HS-27A (cell line): Measurements from ENCODE around the gene KCNC4.

ENCODE experiments used
- DNase-seq: peaks from one replicate; pipeline ENCODE4 v3.0.0-alpha.2; 2012; ENCODE audit warnings: low read depth, missing footprints

The KCNC4 gene

DNA sequence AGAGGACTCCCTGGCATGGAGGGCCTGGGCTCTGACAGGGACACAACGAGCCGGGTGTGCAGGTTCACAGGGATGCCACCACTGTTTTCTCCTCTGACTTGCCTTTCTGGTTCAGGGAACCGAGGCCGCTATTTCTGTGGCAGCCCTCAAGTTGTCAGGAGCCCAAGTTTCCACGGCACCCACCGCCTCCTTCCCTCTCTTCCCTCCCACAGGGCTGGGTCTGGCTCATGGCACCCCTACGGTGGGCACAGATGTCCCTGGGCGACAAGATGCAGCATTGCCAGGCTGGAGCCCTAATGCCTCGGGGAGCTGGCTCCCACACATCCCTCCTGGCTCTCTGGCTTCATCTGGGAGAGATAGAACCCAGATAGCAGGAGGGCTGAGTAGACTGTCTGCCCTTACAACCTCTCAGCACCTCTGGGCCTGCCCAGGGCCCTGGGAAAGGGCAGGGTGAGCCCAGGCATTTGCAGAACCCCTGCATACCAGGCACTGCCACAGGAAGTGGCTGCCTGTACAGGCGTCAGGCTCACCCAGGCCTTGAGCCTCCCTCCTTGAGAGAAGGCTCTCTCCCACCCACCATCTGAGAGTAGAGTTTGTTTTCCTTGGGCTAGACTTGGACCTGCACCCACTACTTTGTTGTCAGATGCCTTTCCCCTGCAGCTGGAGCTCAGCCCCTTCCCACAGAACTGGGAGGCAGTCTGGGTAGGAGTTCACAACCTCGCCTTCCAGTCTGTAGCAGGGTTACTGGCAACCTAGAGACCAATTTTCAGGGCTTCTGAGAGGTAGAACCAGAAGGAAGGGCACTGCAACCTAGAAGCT, 20.5 kb downstream of the KCNC4 start:
- DNase-seq, result no peak

GRCh38 chr1:110233861-110234260, 23.7 kb downstream of the KCNC4 start:
- no peak for DNase-seq

DNA sequence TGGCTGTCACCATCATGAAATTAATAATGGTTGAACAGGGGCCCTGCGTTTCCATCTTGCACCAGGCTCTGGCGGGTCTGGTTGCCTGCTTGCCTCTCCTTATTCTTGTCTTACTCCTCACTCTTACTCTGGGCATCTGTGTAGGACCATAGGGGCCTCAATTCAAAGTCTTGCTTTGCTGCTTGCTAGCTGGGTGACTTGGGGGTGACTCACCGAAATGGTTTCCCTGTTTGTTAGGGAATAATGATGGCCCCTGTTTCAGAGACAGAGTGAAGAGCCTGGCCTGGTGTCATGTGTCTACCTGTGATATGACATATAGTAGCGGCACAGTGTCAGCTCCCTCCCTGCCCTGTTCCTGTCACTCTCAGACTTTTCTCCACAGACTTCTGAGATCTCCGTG, 24.6 kb downstream of the KCNC4 start:
- no peak for DNase-seq

GRCh38 chr1:110235181-110235833, 25.2 kb downstream of the KCNC4 start:
- DNase-seq, result no peak

DNA sequence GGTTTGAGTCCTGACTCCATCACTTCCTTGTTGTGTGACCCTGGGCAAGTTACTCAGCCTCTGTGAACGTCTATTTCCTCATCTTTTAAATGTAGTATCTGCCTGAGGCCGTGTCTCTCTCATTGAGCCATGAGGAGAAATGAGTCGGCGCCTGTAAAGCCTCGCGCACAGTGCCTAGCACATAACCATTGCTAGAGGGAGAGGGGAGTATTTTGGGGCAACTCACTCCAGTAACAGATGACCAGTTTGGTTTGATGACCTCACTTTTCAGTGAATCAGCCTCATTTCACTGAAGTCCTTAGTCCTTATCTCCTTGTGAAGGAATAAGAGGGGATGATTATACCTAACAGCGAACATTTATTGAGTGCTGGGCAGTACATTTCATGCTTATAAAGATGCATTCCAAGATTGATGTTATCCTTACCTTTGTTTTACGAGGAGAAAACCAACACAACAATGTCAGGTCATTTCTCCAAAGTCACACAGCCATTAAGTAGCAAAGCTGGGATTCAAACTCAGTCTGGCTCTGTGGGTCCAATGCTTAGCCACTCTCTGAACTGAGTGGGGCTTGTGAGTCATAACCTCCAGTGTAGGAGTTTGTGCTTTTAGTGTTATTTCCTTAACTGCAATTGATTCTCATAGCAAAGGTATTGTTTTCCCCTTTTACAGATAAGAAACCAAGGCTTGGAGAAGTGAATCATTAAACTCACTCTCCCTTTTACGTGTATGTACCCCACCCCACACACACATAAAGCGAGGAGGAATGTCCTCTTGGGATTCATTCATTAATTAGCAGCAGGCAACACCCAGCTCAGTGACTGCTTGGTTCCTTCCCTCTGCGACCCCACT, 25.9 kb downstream of the KCNC4 start:
- no peak for DNase-seq

GRCh38 chr1:110237386-110238152, 27.5 kb downstream of the KCNC4 start:
- no peak for DNase-seq

- DNase-seq, result no peak
Measured at GRCh38 chr1:110239441-110240430, 29.6 kb downstream of the KCNC4 start.

DNA sequence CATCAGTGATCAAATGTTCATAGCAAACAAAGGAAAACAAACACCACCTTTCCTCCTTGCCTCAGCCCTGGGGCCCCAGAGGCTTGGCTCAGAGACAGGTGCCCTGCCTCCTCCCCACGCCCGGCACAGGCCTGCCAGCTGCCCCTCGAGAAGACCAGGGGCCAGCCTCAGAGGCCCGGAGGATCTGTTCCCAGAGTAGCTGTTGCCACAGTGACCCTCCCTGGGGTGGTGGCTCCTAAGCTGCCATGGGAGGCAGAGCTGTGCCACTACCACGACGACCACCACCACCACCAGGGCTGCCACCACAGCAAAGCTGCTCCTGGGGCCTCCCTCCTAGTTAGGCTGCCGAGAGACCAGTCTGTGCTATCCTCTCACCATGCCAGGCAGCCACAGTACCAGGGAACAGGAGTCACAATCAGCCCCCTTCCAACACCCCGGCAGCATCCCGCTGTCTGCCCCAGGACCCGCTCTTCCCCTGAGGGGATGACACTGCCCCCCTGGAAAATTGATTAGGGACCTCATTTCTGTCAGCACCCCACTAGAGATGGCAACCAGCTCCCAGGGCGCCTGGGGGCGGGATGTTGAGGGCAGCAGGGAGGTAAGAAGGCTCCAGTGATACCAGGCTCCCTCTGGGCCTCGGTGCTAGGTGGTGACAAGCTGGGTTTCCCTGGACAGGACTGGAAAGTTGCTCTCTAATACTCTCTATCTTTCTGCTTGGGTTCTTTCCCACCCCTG, 30.5 kb downstream of the KCNC4 start:
- DNase-seq, result no peak

GRCh38 chr1:110241516-110241915, 31.4 kb downstream of the KCNC4 start:
- no peak for DNase-seq

DNA sequence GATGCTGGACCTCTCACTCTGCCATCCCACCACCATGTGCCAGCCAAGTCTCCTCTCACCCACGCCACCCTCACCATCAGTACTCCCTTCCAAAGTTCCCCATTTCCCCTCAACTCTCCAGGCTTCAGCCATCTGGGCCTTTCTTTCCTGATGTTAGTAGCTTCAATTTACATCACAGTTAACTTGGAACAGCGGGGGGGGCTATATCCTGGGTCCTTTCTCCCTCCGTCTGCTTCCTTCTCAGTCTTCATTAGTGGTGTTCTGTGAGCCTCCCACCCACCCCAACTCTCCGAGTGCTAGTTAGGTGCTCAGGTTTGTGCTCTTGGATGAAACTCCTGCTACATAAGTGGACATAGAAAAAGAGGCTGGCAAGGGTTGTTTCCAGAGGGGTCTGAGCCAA, 31.9 kb downstream of the KCNC4 start:
- DNase-seq, result no peak

GRCh38 chr1:110242731-110243130, 32.6 kb downstream of the KCNC4 start:
- DNase-seq, result no peak

DNA sequence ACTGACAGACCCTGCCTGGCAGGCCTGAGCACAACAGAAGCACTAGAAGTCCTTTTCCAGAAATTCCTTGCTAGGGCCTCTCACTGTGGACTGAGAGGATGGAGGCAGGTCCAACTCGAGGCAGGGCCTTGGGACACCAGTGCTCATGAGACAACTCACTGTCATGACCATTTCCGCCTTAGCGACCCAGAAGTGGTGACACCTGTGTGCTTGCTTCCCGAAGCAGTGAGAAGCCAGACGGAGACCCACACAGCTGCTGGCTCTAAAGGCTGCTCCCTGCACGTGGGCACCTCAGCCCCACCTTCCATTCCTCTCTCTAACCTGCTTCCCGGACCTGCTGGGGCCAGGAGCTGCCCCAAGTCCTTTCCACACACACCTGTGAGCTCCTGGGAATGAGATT, 33.0 kb downstream of the KCNC4 start:
- DNase-seq, result no peak

DNA sequence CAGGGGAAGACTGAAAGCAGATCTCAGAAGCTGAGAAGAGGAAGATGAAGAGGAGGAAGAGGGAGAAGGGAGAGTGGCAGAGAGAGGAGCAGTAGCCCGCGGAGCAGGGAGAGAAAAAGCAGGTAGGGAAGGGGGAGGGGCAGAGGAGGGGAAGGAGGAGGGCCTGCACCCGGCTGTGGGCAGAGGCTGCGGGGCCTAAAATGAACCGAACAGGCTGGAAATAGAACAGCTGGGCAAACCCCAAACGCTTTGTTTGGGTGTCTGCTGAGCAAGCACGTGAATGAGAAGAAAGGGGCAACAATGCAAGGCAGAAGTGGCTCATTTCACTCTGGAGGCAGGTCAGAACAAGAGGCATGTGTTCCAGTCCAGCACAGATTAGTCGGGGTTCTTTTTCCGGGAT, 33.5 kb downstream of the KCNC4 start:
- DNase-seq, result no peak

- DNase-seq, result no peak
Measured at GRCh38 chr1:110245876-110246620, 35.9 kb downstream of the KCNC4 start.

- DNase-seq, result no peak
Measured at GRCh38 chr1:110248746-110249145, 38.6 kb downstream of the KCNC4 start.

- no peak for DNase-seq
Measured at GRCh38 chr1:110249256-110249655, 39.1 kb downstream of the KCNC4 start.

GRCh38 chr1:110250008-110250407, 39.9 kb downstream of the KCNC4 start:
- DNase-seq, result no peak

- DNase-seq, result no peak
Measured at GRCh38 chr1:110250749-110251148, 40.6 kb downstream of the KCNC4 start.

- DNase-seq, result no peak
Measured at GRCh38 chr1:110253213-110253612, 43.1 kb downstream of the KCNC4 start.
